HG02970 (cell line): ENCODE measurements around the gene MAML1.
"Not testable (repeated sequence)": the region's sequence is repeated elsewhere in the genome, so short reads cannot be mapped to it uniquely, and the experiment has no call there.

Experiments used
- ATAC-seq: cut with Tn5 transposase; IDR thresholded peaks from one replicate; pipeline ENCODE4 v1.9.1; 2021; ENCODE audit warnings: mild to moderate bottlenecking, moderate library complexity, moderate number of reproducible peaks; ENCODE audit not compliant: unreplicated experiment, low FRiP score

Gene MAML1

GRCh38 chr5:179766726-179767455 is 34.3 kb downstream of the MAML1 start:
- ATAC-seq: no peak

- no peak for ATAC-seq
These were observed 35.0 kb downstream of the MAML1 start for GRCh38 chr5:179767496-179768100.

GRCh38 chr5:179768326-179769085 is 35.9 kb downstream of the MAML1 start:
- ATAC-seq: no peak

GRCh38 chr5:179769271-179769670 is 36.6 kb downstream of the MAML1 start:
- no peak for ATAC-seq

- no peak for ATAC-seq
These were observed 37.2 kb downstream of the MAML1 start for GRCh38 chr5:179769796-179770195.

- no peak for ATAC-seq
These were observed 38.8 kb downstream of the MAML1 start for GRCh38 chr5:179771311-179771895.

- no peak for ATAC-seq
These were observed 39.7 kb downstream of the MAML1 start for GRCh38 chr5:179772351-179772750.

GRCh38 chr5:179773686-179774040 is 41.0 kb downstream of the MAML1 start:
- no peak for ATAC-seq

GRCh38 chr5:179774442-179774841 is 41.8 kb downstream of the MAML1 start:
- ATAC-seq: no peak

GRCh38 chr5:179776411-179776938 is 43.9 kb downstream of the MAML1 start:
- no peak for ATAC-seq

- no peak for ATAC-seq
These were observed 44.8 kb downstream of the MAML1 start for GRCh38 chr5:179777456-179777855.

GRCh38 chr5:179777909-179778308 is 45.3 kb downstream of the MAML1 start:
- no peak for ATAC-seq

- no peak for ATAC-seq
These were observed 46.0 kb downstream of the MAML1 start for GRCh38 chr5:179778591-179778990.

- ATAC-seq: no peak
These were observed 47.2 kb downstream of the MAML1 start for GRCh38 chr5:179779826-179780225.

- no peak for ATAC-seq
These were observed 47.7 kb downstream of the MAML1 start for GRCh38 chr5:179780362-179780761.

- ATAC-seq: no peak
These were observed 49.2 kb downstream of the MAML1 start for GRCh38 chr5:179781846-179782245.

- no peak for ATAC-seq
These were observed 50.5 kb downstream of the MAML1 start for GRCh38 chr5:179783128-179783527.

GRCh38 chr5:179786861-179787260 is 54.2 kb downstream of the MAML1 start:
- no peak for ATAC-seq

- no peak for ATAC-seq
These were observed 55.7 kb downstream of the MAML1 start for GRCh38 chr5:179788193-179788854.

GRCh38 chr5:179789278-179789677 is 56.7 kb downstream of the MAML1 start:
- not testable (repeated sequence) for ATAC-seq
